Karpas-422 (cell line): Measurements from ENCODE around the gene PRPF19. TPM values are rescaled to one million over a fixed set of nuclear protein-coding genes. Genes with fewer than 3 reads are reported as not detected.

Source experiments
- DNase-seq: peaks from one replicate; pipeline ENCODE4 v3.0.0-alpha.2; 2015
- H2AFZ ChIP-seq: fragments of 200-600 bp; sonication (generic); 2 replicates; pipeline ENCODE4 v1.6.1; 2014; ENCODE audit warnings: antibody characterized with exemption, low read length, mixed read lengths
- H3K27ac ChIP-seq: fragments of 200-600 bp; sonication (generic); 2 replicates; pipeline ENCODE4 v1.5.1; 2014; ENCODE audit warnings: mild to moderate bottlenecking, low read length, moderate library complexity
- H3K27me3 ChIP-seq: fragments of 200-600 bp; sonication (generic); 2 replicates; pipeline ENCODE4 v1.6.1; 2014; ENCODE audit warnings: low read length, mixed read lengths
- H3K36me3 ChIP-seq: fragments of 200-600 bp; sonication (generic); 2 replicates; pipeline ENCODE4 v1.6.1; 2014; ENCODE audit warnings: low read length, mixed read lengths; ENCODE audit not compliant: insufficient read depth
- H3K4me1 ChIP-seq: fragments of 200-600 bp; sonication (generic); 2 replicates; pipeline ENCODE4 v1.6.1; 2014; ENCODE audit warnings: mild to moderate bottlenecking, low read length, mixed read lengths
- H3K4me2 ChIP-seq: fragments of 200-600 bp; sonication (generic); 2 replicates; pipeline ENCODE4 v1.6.1; 2014; ENCODE audit warnings: low read length, low read depth, mild to moderate bottlenecking; ENCODE audit not compliant: poor library complexity, severe bottlenecking
- H3K4me3 ChIP-seq: fragments of 200-600 bp; sonication (generic); 2 replicates; pipeline ENCODE4 v1.5.1; 2014; ENCODE audit warnings: mild to moderate bottlenecking, antibody characterized with exemption, low read length, mixed read lengths
- H3K79me2 ChIP-seq: fragments of 200-600 bp; sonication (generic); 2 replicates; pipeline ENCODE4 v1.6.1; 2014; ENCODE audit warnings: mild to moderate bottlenecking, low read length, mixed read lengths
- H3K9ac ChIP-seq: fragments of 200-600 bp; sonication (generic); 2 replicates; pipeline ENCODE4 v1.6.0; 2014; ENCODE audit warnings: low read length
- H3K9me2 ChIP-seq: fragments of 200-600 bp; sonication (generic), shearing (Covaris generic); replicated peaks from 2 replicates; pipeline ENCODE4 v1.6.0; 2014; ENCODE audit warnings: mild to moderate bottlenecking, low read length, moderate library complexity; ENCODE audit not compliant: insufficient read depth
- H3K9me3 ChIP-seq: fragments of 300-700, 200-600 bp; sonication (generic); 2 replicates; pipeline ENCODE4 v1.6.1; 2014; ENCODE audit warnings: low read length, mixed read lengths
- H4K20me1 ChIP-seq: fragments of 200-600 bp; sonication (generic); 2 replicates; pipeline ENCODE4 v1.6.1; 2014; ENCODE audit warnings: mild to moderate bottlenecking, antibody characterized with exemption, low read length, low read depth; ENCODE audit not compliant: insufficient read depth
- total RNA-seq: library from RNA; depleted of rRNA; stranded (reverse); fragments of >200 nt; shearing (Covaris generic); gene quantifications from 2 replicates; pipeline ENCODE4 v1.2.3, GENCODE V29; 2014; ENCODE audit warnings: low replicate concordance; rRNA removed

PRPF19 gene
- 87.2 and 109 TPM in 2 replicates for total RNA-seq

- no peaks in the 10 kb centered on the region for H3K9me3 ChIP-seq
- peak within 1 kb of the TSS; percentile 83 for H3K4me3 ChIP-seq
- DNase-seq: peak; percentile 99
- H3K4me2 ChIP-seq: peak within 1 kb of the TSS; percentile 89
- peak within 1 kb of the TSS; percentile 95 for H2AFZ ChIP-seq
- H3K27me3 ChIP-seq: no peaks in the 10 kb centered on the region
- peaks cover 29% of the 10 kb centered on the region for H4K20me1 ChIP-seq
- peaks cover 36% of the 10 kb centered on the region for H3K79me2 ChIP-seq
- H3K4me1 ChIP-seq: peaks cover 35% of the 10 kb centered on the region
- H3K27ac ChIP-seq: peak within 1 kb of the TSS; percentile 86
- H3K9ac ChIP-seq: peak within 1 kb of the TSS; percentile 93
- H3K9me2 ChIP-seq: no peaks in the 10 kb centered on the region
- peaks cover 32% of the 10 kb centered on the region; the same call in 1 of the 2 replicates for H3K36me3 ChIP-seq
Observed at GRCh38 chr11:60906132-60906972, at the start of gene PRPF19. PRPF19 (minus strand) TSS chr11:60906585; CDS start chr11:60906382, 203 bp downstream.

- Histone ChIP-seq H3K4me1 (peaks cover 25% of the 10 kb centered on the region), H3K36me3 (no peaks in the 10 kb centered on the region), H3K9ac (no peak overlapping the region), H2AFZ (no peak overlapping the region), H3K9me3 (no peaks in the 10 kb centered on the region), H3K79me2 (peaks cover 11% of the 10 kb centered on the region), H4K20me1 (no peaks in the 10 kb centered on the region), H3K27me3 (no peaks in the 10 kb centered on the region), H3K9me2 (no peaks in the 10 kb centered on the region), H3K27ac (no peak overlapping the region), H3K4me3 (no peak overlapping the region), H3K4me2 (no peak overlapping the region)
- no peak for DNase-seq
Observed at GRCh38 chr11:60955571-60955970, 49.2 kb upstream of the PRPF19 start.

- no peaks in the 10 kb centered on the region for H3K27me3 ChIP-seq
- no peak overlapping the region for H3K9ac ChIP-seq
- H3K4me2 ChIP-seq: no peak overlapping the region
- H2AFZ ChIP-seq: peak overlapping the region; percentile 70; the same call in 1 of the 2 replicates
- no peaks in the 10 kb centered on the region for H3K9me3 ChIP-seq
- no peak overlapping the region for H3K27ac ChIP-seq
- no peaks in the 10 kb centered on the region for H3K36me3 ChIP-seq
- H3K4me1 ChIP-seq: peaks cover 37% of the 10 kb centered on the region
- H4K20me1 ChIP-seq: no peaks in the 10 kb centered on the region
- no peak overlapping the region for H3K4me3 ChIP-seq
- peaks cover 22% of the 10 kb centered on the region for H3K79me2 ChIP-seq
- H3K9me2 ChIP-seq: no peaks in the 10 kb centered on the region
- no peak for DNase-seq
Observed at GRCh38 chr11:60954421-60954820, 48.0 kb upstream of the PRPF19 start.

GRCh38 chr11:60953781-60954180 is 47.4 kb upstream of the PRPF19 start:
- Histone ChIP-seq H3K9ac (no peak overlapping the region), H3K4me3 (no peak overlapping the region), H3K4me1 (peaks cover 40% of the 10 kb centered on the region), H3K9me3 (no peaks in the 10 kb centered on the region), H4K20me1 (no peaks in the 10 kb centered on the region), H3K27ac (no peak overlapping the region), H3K9me2 (no peaks in the 10 kb centered on the region), H3K27me3 (no peaks in the 10 kb centered on the region), H3K79me2 (peaks cover 27% of the 10 kb centered on the region), H3K36me3 (no peaks in the 10 kb centered on the region), H2AFZ (no peak overlapping the region), H3K4me2 (no peak overlapping the region)
- DNase-seq: no peak

GRCh38 chr11:60952742-60953170 is 46.4 kb upstream of the PRPF19 start:
- Histone ChIP-seq H3K4me3 (peak overlapping the region; percentile 93; the same call in 1 of the 2 replicates), H3K9me2 (no peaks in the 10 kb centered on the region), H3K27ac (peak overlapping the region; percentile 85), H3K4me1 (peaks cover 44% of the 10 kb centered on the region), H3K36me3 (no peaks in the 10 kb centered on the region; the same call in 1 of the 2 replicates), H3K4me2 (peak overlapping the region; percentile 96), H3K9me3 (no peaks in the 10 kb centered on the region), H2AFZ (peak overlapping the region; percentile 73; the same call in 1 of the 2 replicates), H4K20me1 (no peaks in the 10 kb centered on the region), H3K27me3 (no peaks in the 10 kb centered on the region), H3K79me2 (peaks cover 36% of the 10 kb centered on the region), H3K9ac (peak overlapping the region; percentile 90)
- no peak for DNase-seq

- H3K4me2 ChIP-seq: peak within 1 kb of the TSS; percentile 96
- H3K9me3 ChIP-seq: no peaks in the 10 kb centered on the region
- peak within 1 kb of the TSS; percentile 85 for H3K27ac ChIP-seq
- H3K9me2 ChIP-seq: no peaks in the 10 kb centered on the region
- peak; percentile 96 for DNase-seq
- peak within 1 kb of the TSS; percentile 90 for H3K9ac ChIP-seq
- no peaks in the 10 kb centered on the region for H4K20me1 ChIP-seq
- H2AFZ ChIP-seq: peak within 1 kb of the TSS; percentile 73
- peaks cover 40% of the 10 kb centered on the region for H3K79me2 ChIP-seq
- peaks cover 44% of the 10 kb centered on the region for H3K4me1 ChIP-seq
- H3K27me3 ChIP-seq: no peaks in the 10 kb centered on the region
- peak within 1 kb of the TSS; percentile 93 for H3K4me3 ChIP-seq
- H3K36me3 ChIP-seq: no peaks in the 10 kb centered on the region; the same call in 1 of the 2 replicates
Observed at GRCh38 chr11:60951904-60952741, 45.7 kb upstream of the PRPF19 start, which contains the start of gene SLC15A3. SLC15A3 (minus strand) TSS chr11:60952176; CDS start chr11:60951551, 625 bp downstream.

- peak overlapping the region; percentile 90 for H3K9ac ChIP-seq
- peaks cover 45% of the 10 kb centered on the region for H3K79me2 ChIP-seq
- peak overlapping the region; percentile 96 for H3K4me2 ChIP-seq
- DNase-seq: no peak
- H2AFZ ChIP-seq: 0 out of 2 replicates have a peak overlapping the region, but pooled peaks have one; percentile 48
- no peaks in the 10 kb centered on the region for H3K9me3 ChIP-seq
- no peaks in the 10 kb centered on the region for H4K20me1 ChIP-seq
- no peaks in the 10 kb centered on the region for H3K9me2 ChIP-seq
- peak overlapping the region; percentile 85 for H3K27ac ChIP-seq
- H3K27me3 ChIP-seq: no peaks in the 10 kb centered on the region
- peaks cover 2% of the 10 kb centered on the region; the same call in 1 of the 2 replicates for H3K36me3 ChIP-seq
- peak overlapping the region; percentile 93 for H3K4me3 ChIP-seq
- peaks cover 44% of the 10 kb centered on the region for H3K4me1 ChIP-seq
Observed at GRCh38 chr11:60951606-60951903, 45.2 kb upstream of the PRPF19 start.
